ENCODE results near the gene CD2.

CD2 gene

DNA sequence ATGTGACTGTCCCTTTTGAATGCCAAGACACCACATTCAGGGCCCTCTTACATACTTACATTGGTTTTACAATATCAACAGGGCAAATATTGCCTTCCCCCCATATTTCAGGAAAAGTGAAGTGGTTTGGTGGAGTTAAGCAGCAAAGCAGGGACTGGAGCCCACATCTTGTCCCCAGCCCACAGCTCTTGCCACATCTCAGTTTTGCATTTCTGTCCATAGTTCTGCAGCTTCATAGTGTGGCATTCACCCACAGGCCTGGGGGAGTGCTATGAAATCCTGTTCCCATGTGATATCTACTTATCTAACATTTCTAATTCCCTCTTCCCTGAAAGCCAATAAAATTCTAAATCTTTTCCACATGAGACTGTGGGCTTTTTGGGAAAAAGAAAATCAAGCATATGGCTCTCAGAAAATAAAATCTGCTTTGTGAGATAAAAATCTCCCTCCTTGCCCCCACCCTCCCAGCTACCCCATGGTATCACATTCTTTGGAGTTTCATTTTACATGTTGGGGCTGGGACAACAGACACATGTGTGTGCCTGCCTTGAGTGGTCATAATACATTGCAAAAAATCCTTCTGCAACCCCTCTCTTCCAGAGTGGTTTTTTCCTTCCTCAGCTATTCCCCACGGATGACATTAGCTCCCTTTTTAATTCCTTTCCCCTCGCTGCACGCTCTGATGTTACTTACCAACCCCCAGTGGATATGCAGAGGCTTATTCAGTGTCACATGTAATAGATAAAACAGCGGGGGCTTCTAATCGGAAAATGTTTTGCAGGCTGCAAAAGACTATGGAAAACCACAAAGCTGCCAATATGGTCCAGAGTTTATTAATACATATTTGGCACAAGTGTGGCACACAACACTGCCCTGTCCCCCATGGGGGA, 20.5 kb upstream of the CD2 start:
- Histone ChIP-seq H3K27me3 (no peaks in the 10 kb centered on the region), H3K9me3 (no peaks in the 10 kb centered on the region), H3K4me1 (ENCODE audit: control insufficient read depth in 1 of 2, insufficient read depth in 1 of 2, low read depth in 1 of 2, low read length in 1 of 2) (no peaks in the 10 kb centered on the region), H3K4me3 (ENCODE audit: low read depth in 1 of 2, low read length in 1 of 2) (no peak overlapping the region), H3K27ac (no peak overlapping the region), H3K36me3 (no peaks in the 10 kb centered on the region)
- TF ChIP-seq, protein P1, sequence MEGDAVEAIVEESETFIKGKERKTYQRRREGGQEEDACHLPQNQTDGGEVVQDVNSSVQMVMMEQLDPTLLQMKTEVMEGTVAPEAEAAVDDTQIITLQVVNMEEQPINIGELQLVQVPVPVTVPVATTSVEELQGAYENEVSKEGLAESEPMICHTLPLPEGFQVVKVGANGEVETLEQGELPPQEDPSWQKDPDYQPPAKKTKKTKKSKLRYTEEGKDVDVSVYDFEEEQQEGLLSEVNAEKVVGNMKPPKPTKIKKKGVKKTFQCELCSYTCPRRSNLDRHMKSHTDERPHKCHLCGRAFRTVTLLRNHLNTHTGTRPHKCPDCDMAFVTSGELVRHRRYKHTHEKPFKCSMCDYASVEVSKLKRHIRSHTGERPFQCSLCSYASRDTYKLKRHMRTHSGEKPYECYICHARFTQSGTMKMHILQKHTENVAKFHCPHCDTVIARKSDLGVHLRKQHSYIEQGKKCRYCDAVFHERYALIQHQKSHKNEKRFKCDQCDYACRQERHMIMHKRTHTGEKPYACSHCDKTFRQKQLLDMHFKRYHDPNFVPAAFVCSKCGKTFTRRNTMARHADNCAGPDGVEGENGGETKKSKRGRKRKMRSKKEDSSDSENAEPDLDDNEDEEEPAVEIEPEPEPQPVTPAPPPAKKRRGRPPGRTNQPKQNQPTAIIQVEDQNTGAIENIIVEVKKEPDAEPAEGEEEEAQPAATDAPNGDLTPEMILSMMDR (IDR thresholded peaks at IDR 0.05) = no peak

DNA sequence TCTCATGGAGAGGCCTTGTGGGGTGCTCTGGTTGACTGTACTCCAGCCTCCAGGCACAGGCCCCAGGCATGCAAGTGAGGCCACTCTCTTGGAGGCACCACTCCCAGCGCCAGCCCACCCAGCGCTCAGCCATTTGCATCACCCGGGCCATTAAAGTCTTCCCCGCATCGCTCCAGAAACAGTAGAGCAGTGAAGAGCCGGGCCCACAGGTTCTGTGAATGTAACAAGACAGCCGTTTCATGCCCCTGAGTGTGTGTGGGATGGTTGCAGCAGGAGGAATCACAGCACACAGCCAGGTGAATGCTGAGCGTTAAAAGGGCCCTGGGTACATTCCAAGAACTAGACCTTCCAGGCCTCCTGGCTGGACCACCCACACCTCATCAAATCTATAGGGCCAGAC, 19.0 kb upstream of the CD2 start:
- H3K27ac ChIP-seq = no peak overlapping the region
- H3K27me3 ChIP-seq = no peaks in the 10 kb centered on the region
- no peaks in the 10 kb centered on the region for H3K36me3 ChIP-seq
- no peaks in the 10 kb centered on the region for H3K4me1 ChIP-seq (ENCODE audit: control insufficient read depth in 1 of 2, insufficient read depth in 1 of 2, low read depth in 1 of 2, low read length in 1 of 2)
- H3K4me3 ChIP-seq (ENCODE audit: low read depth in 1 of 2, low read length in 1 of 2) = no peak overlapping the region
- TF ChIP-seq, protein P1 (IDR thresholded peaks at IDR 0.05) = no peak
- no peaks in the 10 kb centered on the region for H3K9me3 ChIP-seq

DNA sequence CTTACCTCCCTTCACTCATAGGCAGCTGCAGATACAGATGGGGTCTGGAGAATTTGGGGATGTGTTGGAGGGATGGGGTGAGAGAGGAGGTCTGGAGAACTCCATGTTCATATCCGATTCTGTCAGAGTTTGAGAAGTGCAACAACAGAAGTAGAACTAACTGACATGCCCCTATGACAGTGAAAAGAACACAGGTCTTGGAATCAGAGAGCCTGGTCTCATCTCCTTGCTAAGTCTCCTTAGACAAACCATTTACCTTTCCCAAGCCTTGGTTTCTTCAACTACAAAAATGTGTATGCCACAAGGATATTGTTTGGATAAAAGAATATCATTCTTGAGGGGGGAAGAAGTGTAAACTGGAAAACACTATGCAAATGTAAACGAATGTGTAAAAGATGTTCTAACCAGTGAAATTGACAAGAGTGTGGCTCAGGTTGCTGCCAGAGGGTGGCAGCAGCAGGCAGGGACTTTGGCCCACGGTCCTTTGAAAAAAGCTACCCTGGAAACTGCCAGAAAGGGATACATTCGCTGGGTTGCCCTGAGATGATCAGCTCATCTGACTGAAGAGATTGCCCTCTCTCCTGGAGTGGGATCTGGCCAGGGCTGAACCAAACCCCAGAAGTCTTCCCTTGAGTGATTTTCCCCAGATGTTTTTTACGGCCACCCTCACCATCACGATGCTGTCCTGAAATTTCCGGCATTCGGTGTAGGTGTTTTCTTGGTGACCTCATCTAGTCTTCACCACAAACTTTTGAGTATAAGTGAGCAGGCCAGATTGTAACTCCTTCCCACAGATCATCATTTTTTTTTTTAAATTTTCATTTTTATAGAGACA, 17.0 kb upstream of the CD2 start:
- Histone ChIP-seq H3K36me3 (no peaks in the 10 kb centered on the region), H3K4me1 (ENCODE audit: control insufficient read depth in 1 of 2, insufficient read depth in 1 of 2, low read depth in 1 of 2, low read length in 1 of 2) (no peaks in the 10 kb centered on the region), H3K4me3 (ENCODE audit: low read depth in 1 of 2, low read length in 1 of 2) (no peak overlapping the region), H3K27ac (no peak overlapping the region), H3K27me3 (no peaks in the 10 kb centered on the region), H3K9me3 (no peaks in the 10 kb centered on the region)
- TF ChIP-seq, protein P1 (IDR thresholded peaks at IDR 0.05) = no peak

DNA sequence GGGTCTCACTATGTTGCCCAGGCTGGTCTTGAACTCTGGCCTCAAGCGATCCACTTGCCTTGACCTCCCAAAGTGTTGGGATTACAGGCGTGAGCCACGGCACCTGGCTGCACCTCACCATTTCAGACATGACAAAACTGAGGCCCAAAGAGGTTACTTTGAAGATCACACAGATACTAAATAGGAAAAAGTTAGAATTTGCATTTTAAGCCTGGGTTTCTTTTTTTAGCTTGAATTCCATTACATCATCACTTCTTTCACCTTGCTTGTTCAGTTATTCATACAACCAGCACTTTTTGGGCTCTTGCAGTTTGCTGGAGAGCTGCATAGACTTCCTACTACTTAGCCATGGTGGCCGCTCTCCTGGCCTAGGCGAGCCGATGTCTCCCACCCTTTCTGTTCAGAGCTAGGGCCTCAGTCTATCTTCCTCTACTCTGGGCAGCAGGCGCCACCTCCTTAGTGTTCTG, 16.3 kb upstream of the CD2 start:
- Histone ChIP-seq H3K36me3 (no peaks in the 10 kb centered on the region), H3K4me3 (ENCODE audit: low read depth in 1 of 2, low read length in 1 of 2) (no peak overlapping the region), H3K27me3 (no peaks in the 10 kb centered on the region), H3K27ac (no peak overlapping the region), H3K4me1 (ENCODE audit: control insufficient read depth in 1 of 2, insufficient read depth in 1 of 2, low read depth in 1 of 2, low read length in 1 of 2) (no peaks in the 10 kb centered on the region), H3K9me3 (peaks cover 5% of the 10 kb centered on the region)
- TF ChIP-seq, protein P1 (IDR thresholded peaks at IDR 0.05) = no peak

DNA sequence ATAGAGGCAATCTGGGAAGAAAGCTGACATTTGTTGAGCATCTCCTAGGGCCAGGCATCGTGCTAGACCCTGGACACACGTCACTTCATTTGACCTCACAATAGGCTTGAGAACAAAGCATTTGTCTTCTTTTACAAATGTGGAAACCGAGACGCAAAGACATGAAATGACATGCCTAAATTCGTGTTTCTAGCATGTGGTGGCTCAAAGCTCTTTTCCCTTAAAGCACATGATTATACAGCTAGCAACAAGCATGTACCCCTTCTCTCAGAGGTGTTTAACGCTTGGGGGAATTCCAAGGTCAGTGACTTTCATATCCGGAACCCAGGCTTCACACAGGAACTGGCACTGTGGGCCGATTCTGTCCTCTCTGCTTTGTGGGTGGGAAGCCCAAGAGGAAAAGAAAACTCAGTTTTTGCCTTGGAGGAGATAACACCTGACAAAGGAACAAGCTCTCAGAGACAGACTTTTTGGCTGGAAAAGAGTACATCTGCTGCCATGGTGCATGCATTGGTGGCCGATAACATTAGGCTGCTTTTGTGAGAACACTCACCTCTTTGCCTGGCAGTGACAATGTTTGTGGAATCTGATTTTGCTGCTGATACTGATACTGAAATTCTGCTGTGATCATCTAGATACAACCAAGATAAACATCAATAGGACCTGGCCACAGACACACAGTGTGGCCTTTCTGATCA, 15.4 kb upstream of the CD2 start:
- TF ChIP-seq, protein P1 (IDR thresholded peaks at IDR 0.05) = no peak
- H3K4me1 ChIP-seq (ENCODE audit: control insufficient read depth in 1 of 2, insufficient read depth in 1 of 2, low read depth in 1 of 2, low read length in 1 of 2) = no peaks in the 10 kb centered on the region
- peaks cover 14% of the 10 kb centered on the region for H3K9me3 ChIP-seq
- no peaks in the 10 kb centered on the region for H3K36me3 ChIP-seq
- H3K27ac ChIP-seq = no peak overlapping the region
- no peak overlapping the region for H3K4me3 ChIP-seq (ENCODE audit: low read depth in 1 of 2, low read length in 1 of 2)
- H3K27me3 ChIP-seq = no peaks in the 10 kb centered on the region
